Skin of body (tissue), 1 donor: ENCODE measurements around the gene HS3ST3B1. TPM values are rescaled to one million over a fixed set of nuclear protein-coding genes. Genes with fewer than 3 reads are reported as not detected.

ENCODE experiments used
- total RNA-seq: library from RNA; depleted of rRNA; stranded (reverse); fragments of >200 nt; gene quantifications from one replicate; pipeline ENCODE4 v1.2.3, GENCODE V29; 2014

The HS3ST3B1 gene
- total RNA-seq, 1 donor from 2014 or later, result 5.3 TPM

Other genes with a start within 250 kb of the HS3ST3B1 start
- 13.8 TPM for gene COX10, start 231.6 kb upstream of the HS3ST3B1 start, total RNA-seq
- not detected for gene CDRT15, start 64.2 kb upstream of the HS3ST3B1 start, total RNA-seq